DMS53 (cell line): ENCODE measurements around the gene PDE4D.

Experiments
- DNase-seq: peaks from one replicate; lab custom pipeline; 2025; lab: John Stamatoyannopoulos, UW

The PDE4D gene

GRCh38 chr5:59838989-59839388, 54.5 kb downstream of the PDE4D start:
- DNase-seq = peak; percentile 40

- no peak for DNase-seq
These were observed 55.5 kb downstream of the PDE4D start for GRCh38 chr5:59838067-59838466.

- no peak for DNase-seq
These were observed 56.5 kb downstream of the PDE4D start for GRCh38 chr5:59837071-59837470.

- DNase-seq = no peak
These were observed 57.7 kb downstream of the PDE4D start for GRCh38 chr5:59835800-59836199.

- DNase-seq = no peak
These were observed 60.1 kb downstream of the PDE4D start for GRCh38 chr5:59833448-59833847.

- DNase-seq = no peak
These were observed 60.8 kb downstream of the PDE4D start for GRCh38 chr5:59832577-59833301.

GRCh38 chr5:59831326-59832010, 62.1 kb downstream of the PDE4D start:
- DNase-seq = no peak

GRCh38 chr5:59830536-59831200, 62.9 kb downstream of the PDE4D start:
- DNase-seq = no peak

- DNase-seq = no peak
These were observed 63.6 kb downstream of the PDE4D start for GRCh38 chr5:59829922-59830321.

GRCh38 chr5:59829386-59829785, 64.1 kb downstream of the PDE4D start:
- no peak for DNase-seq

- DNase-seq = no peak
These were observed 64.9 kb downstream of the PDE4D start for GRCh38 chr5:59828623-59829022.

GRCh38 chr5:59826996-59827395, 66.5 kb downstream of the PDE4D start:
- DNase-seq = no peak

- DNase-seq = no peak
These were observed 70.1 kb downstream of the PDE4D start for GRCh38 chr5:59823420-59823819.

- DNase-seq = no peak
These were observed 73.7 kb downstream of the PDE4D start for GRCh38 chr5:59819806-59820205.

GRCh38 chr5:59817536-59817935, 76.0 kb downstream of the PDE4D start:
- no peak for DNase-seq

GRCh38 chr5:59816654-59817300, 76.7 kb downstream of the PDE4D start:
- no peak for DNase-seq

GRCh38 chr5:59814537-59814872, 79.0 kb downstream of the PDE4D start:
- no peak for DNase-seq

- peak; percentile 79 for DNase-seq
These were observed 79.6 kb downstream of the PDE4D start for GRCh38 chr5:59813761-59814536.

GRCh38 chr5:59810041-59810440, 83.5 kb downstream of the PDE4D start:
- peak; percentile 74 for DNase-seq

GRCh38 chr5:59807806-59808205, 85.7 kb downstream of the PDE4D start:
- no peak for DNase-seq

GRCh38 chr5:59800347-59800893, 93.1 kb downstream of the PDE4D start:
- peak; percentile 14 for DNase-seq
